Neural cell (in vitro differentiated cells): Measurements from ENCODE around the gene TDRD10. TPM values are rescaled to one million over a fixed set of nuclear protein-coding genes. Genes with fewer than 3 reads are reported as not detected.

ENCODE experiments used
- H2AFZ ChIP-seq: fragments of 200-600, 300-800 bp; sonication (generic), shearing (Covaris generic); 2 replicates; pipeline ENCODE4 v1.6.0; 2014; ENCODE audit warnings: low read depth, mild to moderate bottlenecking, antibody characterized with exemption, low read length, moderate library complexity
- H3F3A ChIP-seq: fragments of 200-600 bp; shearing (Covaris generic); 2 replicates; pipeline ENCODE4 v1.6.1; 2016; ENCODE audit warnings: mild to moderate bottlenecking, moderate library complexity, mixed read lengths, antibody characterized with exemption, low read length; ENCODE audit not compliant: insufficient read depth, poor library complexity, severe bottlenecking
- H3K27ac ChIP-seq: fragments of 200-600, 300-800 bp; sonication (generic), shearing (Covaris generic); 2 replicates; pipeline ENCODE4 v1.5.1; 2014; ENCODE audit warnings: mild to moderate bottlenecking, low read length, moderate library complexity
- H3K27me3 ChIP-seq: fragments of 300-800, 200-600 bp; sonication (generic), shearing (Covaris generic); 2 replicates; pipeline ENCODE4 v1.6.0; 2014; ENCODE audit warnings: mild to moderate bottlenecking, low read depth, low read length, moderate library complexity; ENCODE audit not compliant: insufficient read depth
- H3K36me3 ChIP-seq: fragments of 300-800, 200-600 bp; sonication (generic), shearing (Covaris generic); 2 replicates; pipeline ENCODE4 v1.5.1; 2014; ENCODE audit warnings: mild to moderate bottlenecking, antibody characterized with exemption, low read length, moderate library complexity; ENCODE audit not compliant: insufficient read depth
- H3K4me2 ChIP-seq: fragments of 300-800, 200-600 bp; sonication (generic), shearing (Covaris generic); 2 replicates; pipeline ENCODE4 v1.6.0; 2014; ENCODE audit warnings: mild to moderate bottlenecking, low read length
- H3K4me3 ChIP-seq: fragments of 300-800, 200-600 bp; sonication (generic), shearing (Covaris generic); 2 replicates; pipeline ENCODE4 v1.5.1; 2014; ENCODE audit warnings: mild to moderate bottlenecking, low read length, moderate library complexity
- H3K79me2 ChIP-seq: fragments of 200-600 bp; shearing (Covaris generic); replicated peaks from 2 replicates; pipeline ENCODE4 v1.6.0; 2014; ENCODE audit warnings: mild to moderate bottlenecking, low read length, moderate library complexity; ENCODE audit not compliant: insufficient read depth
- H3K9ac ChIP-seq: fragments of 300-800, 200-600 bp; sonication (generic), shearing (Covaris generic); 2 replicates; pipeline ENCODE4 v1.6.1; 2016; ENCODE audit warnings: mild to moderate bottlenecking, low read length, mixed read lengths
- H3K9me2 ChIP-seq: fragments of 200-600 bp; shearing (Covaris generic); 2 replicates; pipeline ENCODE4 v1.6.1; 2016; ENCODE audit warnings: mild to moderate bottlenecking, low read length, mixed read lengths; ENCODE audit not compliant: insufficient read depth
- H3K9me3 ChIP-seq: fragments of 200-600, 300-800 bp; sonication (generic), shearing (Covaris generic); 2 replicates; pipeline ENCODE4 v1.6.1; 2016; ENCODE audit warnings: mild to moderate bottlenecking, mixed run types, low read length, moderate library complexity, mixed read lengths
- H4K20me1 ChIP-seq: fragments of 200-600 bp; shearing (Covaris generic); 2 replicates; pipeline ENCODE4 v1.6.1; 2016; ENCODE audit warnings: mild to moderate bottlenecking, mixed run types; ENCODE audit not compliant: insufficient read depth
- EP300 ChIP-seq: fragments of 450-650 bp; conservative IDR thresholded peaks from 2 replicates; pipeline ENCODE4 v1.6.1; 2014; ENCODE audit warnings: antibody characterized with exemption, mild to moderate bottlenecking, moderate library complexity; ENCODE audit not compliant: poor library complexity, severe bottlenecking
- EZH2 ChIP-seq: fragments of 200-600, 300-800 bp; shearing (Covaris generic), sonication (generic); IDR thresholded peaks from 2 replicates; pipeline ENCODE4 v1.6.1; 2014; ENCODE audit warnings: antibody characterized with exemption, low read length, borderline replicate concordance, mild to moderate bottlenecking; ENCODE audit not compliant: insufficient read depth, poor library complexity, severe bottlenecking
- MXI1 ChIP-seq: fragments of 450-650 bp; conservative IDR thresholded peaks from 2 replicates; pipeline ENCODE4 v1.6.1; 2014; ENCODE audit warnings: antibody characterized with exemption, mild to moderate bottlenecking; ENCODE audit not compliant: poor library complexity, severe bottlenecking
- POLR2AphosphoS5 ChIP-seq: IDR thresholded peaks from 2 replicates; pipeline ENCODE4 v1.6.1; 2012
- RAD21 ChIP-seq: fragments of 450-650 bp; conservative IDR thresholded peaks from 2 replicates; pipeline ENCODE4 v1.6.1; 2014; ENCODE audit warnings: antibody characterized with exemption, mild to moderate bottlenecking, moderate library complexity
- SMC3 ChIP-seq: fragments of 450-650 bp; conservative IDR thresholded peaks from 2 replicates; pipeline ENCODE4 v1.6.1; 2014; ENCODE audit warnings: antibody characterized with exemption, mild to moderate bottlenecking, moderate library complexity; ENCODE audit not compliant: poor library complexity
- TAF1 ChIP-seq: IDR thresholded peaks from 2 replicates; pipeline ENCODE4 v1.6.1; 2012; ENCODE audit warnings: low read depth
- polyA plus RNA-seq: library from polyadenylated mRNA; depleted of rRNA; stranded (reverse); fragments of >200 nt; gene quantifications from 2 replicates; pipeline ENCODE4 v1.2.3, GENCODE V29; 2014
- TF ChIP-seq, protein P1 (sequence below): IDR thresholded peaks from 2 replicates; pipeline ENCODE4 v1.6.1; 2012; ENCODE audit warnings: borderline replicate concordance
- TF ChIP-seq, protein P2 (sequence below): fragments of 450-650 bp; IDR thresholded peaks from 2 replicates; pipeline ENCODE4 v1.5.1; 2014; ENCODE audit warnings: antibody characterized with exemption, mild to moderate bottlenecking, moderate library complexity; ENCODE audit not compliant: poor library complexity, severe bottlenecking

The TDRD10 gene
- polyA plus RNA-seq, 1 donor from 2014 or later: not detected

DNA sequence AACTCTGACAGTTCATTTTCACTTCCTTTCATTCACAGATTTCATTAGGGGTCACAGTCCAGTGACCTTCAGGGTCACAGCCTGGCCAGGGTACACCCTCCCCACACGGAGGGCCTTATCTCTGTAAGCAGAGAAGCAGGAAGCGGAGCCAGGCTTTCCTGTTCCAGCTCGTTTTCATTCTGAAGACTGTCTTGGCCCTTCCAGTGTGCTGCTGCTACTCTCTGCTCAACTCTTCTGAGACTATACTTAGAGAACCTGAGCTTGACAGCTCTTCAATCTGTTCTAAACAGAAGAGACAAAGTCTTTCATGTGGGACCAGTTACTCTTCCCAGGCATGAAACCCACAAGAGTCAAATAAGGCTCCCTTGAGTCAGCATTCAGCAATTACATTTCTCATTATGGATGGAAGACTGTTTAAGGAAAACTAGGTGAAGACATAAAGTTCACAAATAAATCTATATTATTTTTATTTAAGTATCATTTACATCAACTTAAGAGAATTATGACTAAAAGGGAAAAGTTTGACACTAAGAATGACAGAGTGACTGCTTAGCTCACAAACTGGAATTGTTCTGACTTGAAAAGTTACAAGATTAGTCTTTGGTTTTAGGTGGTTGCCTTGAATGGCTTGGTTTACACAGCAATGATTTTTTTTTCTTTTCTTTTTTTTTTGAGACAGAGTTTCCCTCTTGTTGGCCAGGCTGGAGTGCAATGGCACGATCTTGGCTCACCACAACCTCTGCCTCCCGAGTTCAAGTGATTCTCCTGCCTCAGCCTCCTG lies 4.8 kb upstream of the TDRD10 start:
- Histone ChIP-seq H4K20me1 (no peaks in the 10 kb centered on the region), H3K79me2 (no peaks in the 10 kb centered on the region), H3K9me3 (no peaks in the 10 kb centered on the region), H3K9ac (no peak overlapping the region), H2AFZ (no peak overlapping the region), H3F3A (no peaks in the 10 kb centered on the region), H3K4me3 (no peak overlapping the region), H3K27ac (no peak overlapping the region), H3K4me2 (no peak overlapping the region), H3K9me2 (no peaks in the 10 kb centered on the region), H3K36me3 (no peaks in the 10 kb centered on the region), H3K27me3 (peaks cover 36% of the 10 kb centered on the region)
- TF ChIP-seq EZH2: no peak
- no peak for TF ChIP-seq TAF1
- TF ChIP-seq MXI1: no peak
- no peak for TF ChIP-seq SMC3
- TF ChIP-seq, protein P1, sequence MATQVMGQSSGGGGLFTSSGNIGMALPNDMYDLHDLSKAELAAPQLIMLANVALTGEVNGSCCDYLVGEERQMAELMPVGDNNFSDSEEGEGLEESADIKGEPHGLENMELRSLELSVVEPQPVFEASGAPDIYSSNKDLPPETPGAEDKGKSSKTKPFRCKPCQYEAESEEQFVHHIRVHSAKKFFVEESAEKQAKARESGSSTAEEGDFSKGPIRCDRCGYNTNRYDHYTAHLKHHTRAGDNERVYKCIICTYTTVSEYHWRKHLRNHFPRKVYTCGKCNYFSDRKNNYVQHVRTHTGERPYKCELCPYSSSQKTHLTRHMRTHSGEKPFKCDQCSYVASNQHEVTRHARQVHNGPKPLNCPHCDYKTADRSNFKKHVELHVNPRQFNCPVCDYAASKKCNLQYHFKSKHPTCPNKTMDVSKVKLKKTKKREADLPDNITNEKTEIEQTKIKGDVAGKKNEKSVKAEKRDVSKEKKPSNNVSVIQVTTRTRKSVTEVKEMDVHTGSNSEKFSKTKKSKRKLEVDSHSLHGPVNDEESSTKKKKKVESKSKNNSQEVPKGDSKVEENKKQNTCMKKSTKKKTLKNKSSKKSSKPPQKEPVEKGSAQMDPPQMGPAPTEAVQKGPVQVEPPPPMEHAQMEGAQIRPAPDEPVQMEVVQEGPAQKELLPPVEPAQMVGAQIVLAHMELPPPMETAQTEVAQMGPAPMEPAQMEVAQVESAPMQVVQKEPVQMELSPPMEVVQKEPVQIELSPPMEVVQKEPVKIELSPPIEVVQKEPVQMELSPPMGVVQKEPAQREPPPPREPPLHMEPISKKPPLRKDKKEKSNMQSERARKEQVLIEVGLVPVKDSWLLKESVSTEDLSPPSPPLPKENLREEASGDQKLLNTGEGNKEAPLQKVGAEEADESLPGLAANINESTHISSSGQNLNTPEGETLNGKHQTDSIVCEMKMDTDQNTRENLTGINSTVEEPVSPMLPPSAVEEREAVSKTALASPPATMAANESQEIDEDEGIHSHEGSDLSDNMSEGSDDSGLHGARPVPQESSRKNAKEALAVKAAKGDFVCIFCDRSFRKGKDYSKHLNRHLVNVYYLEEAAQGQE: no peak
- TF ChIP-seq RAD21: no peak
- no peak for TF ChIP-seq EP300
- TF ChIP-seq, protein P2, sequence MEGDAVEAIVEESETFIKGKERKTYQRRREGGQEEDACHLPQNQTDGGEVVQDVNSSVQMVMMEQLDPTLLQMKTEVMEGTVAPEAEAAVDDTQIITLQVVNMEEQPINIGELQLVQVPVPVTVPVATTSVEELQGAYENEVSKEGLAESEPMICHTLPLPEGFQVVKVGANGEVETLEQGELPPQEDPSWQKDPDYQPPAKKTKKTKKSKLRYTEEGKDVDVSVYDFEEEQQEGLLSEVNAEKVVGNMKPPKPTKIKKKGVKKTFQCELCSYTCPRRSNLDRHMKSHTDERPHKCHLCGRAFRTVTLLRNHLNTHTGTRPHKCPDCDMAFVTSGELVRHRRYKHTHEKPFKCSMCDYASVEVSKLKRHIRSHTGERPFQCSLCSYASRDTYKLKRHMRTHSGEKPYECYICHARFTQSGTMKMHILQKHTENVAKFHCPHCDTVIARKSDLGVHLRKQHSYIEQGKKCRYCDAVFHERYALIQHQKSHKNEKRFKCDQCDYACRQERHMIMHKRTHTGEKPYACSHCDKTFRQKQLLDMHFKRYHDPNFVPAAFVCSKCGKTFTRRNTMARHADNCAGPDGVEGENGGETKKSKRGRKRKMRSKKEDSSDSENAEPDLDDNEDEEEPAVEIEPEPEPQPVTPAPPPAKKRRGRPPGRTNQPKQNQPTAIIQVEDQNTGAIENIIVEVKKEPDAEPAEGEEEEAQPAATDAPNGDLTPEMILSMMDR: no peak
- no peak for TF ChIP-seq POLR2AphosphoS5

DNA sequence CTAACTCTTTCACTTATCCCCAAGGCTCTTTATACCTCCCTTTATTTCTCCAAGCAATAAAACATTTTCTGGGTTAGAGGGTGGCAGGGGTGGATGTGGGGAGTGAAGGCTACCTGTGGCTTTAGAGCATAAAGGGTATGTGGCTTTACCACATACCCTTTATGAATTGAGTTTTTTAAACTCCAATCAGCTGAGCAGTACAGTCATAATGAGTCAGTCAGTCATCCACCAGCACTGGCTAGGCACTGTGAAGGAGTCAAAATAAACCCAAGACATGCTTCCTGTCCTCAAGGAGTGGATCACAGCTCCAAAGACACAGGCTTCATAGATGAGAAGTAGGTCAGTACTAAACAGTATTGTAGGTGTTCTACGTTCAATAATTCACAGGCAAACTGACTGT lies 2.6 kb upstream of the TDRD10 start:
- H3K79me2 ChIP-seq: no peaks in the 10 kb centered on the region
- no peak overlapping the region for H3K4me2 ChIP-seq
- TF ChIP-seq MXI1 (no peak), RAD21 (no peak), EZH2 (no peak), EP300 (no peak), POLR2AphosphoS5 (no peak), SMC3 (no peak), TAF1 (no peak)
- TF ChIP-seq, protein P2: no peak
- TF ChIP-seq, protein P1: no peak
- H3K36me3 ChIP-seq: no peaks in the 10 kb centered on the region
- no peak overlapping the region for H3K9ac ChIP-seq
- H3K9me3 ChIP-seq: peaks cover 7% of the 10 kb centered on the region
- H3K27me3 ChIP-seq: peaks cover 58% of the 10 kb centered on the region
- H2AFZ ChIP-seq: no peak overlapping the region
- H3K4me3 ChIP-seq: no peak overlapping the region
- no peaks in the 10 kb centered on the region for H4K20me1 ChIP-seq
- H3F3A ChIP-seq: no peaks in the 10 kb centered on the region
- H3K27ac ChIP-seq: no peak overlapping the region
- H3K9me2 ChIP-seq: no peaks in the 10 kb centered on the region
